Osteocyte (in vitro differentiated cells): ENCODE data around the gene ARHGAP27. TPM values are rescaled to one million over a fixed set of nuclear protein-coding genes. Genes with fewer than 3 reads are reported as not detected.

Experiments used
- DNase-seq: peaks from one replicate; pipeline ENCODE4 v3.0.0; 2021; ENCODE audit warnings: mixed read lengths; ENCODE audit not compliant: unreplicated experiment; ENCODE audit errors: extremely low spot score
- H3K27ac Mint-ChIP-seq: one replicate; pipeline ENCODE4 v1.8.0; 2021; ENCODE audit warnings: mild to moderate bottlenecking, mixed read lengths; ENCODE audit not compliant: unreplicated experiment
- H3K27me3 Mint-ChIP-seq: one replicate; pipeline ENCODE4 v1.8.0; 2021; ENCODE audit warnings: mixed read lengths; ENCODE audit not compliant: unreplicated experiment
- H3K36me3 Mint-ChIP-seq: one replicate; pipeline ENCODE4 v1.8.0; 2021; ENCODE audit warnings: mixed read lengths; ENCODE audit not compliant: unreplicated experiment
- H3K4me1 Mint-ChIP-seq: one replicate; pipeline ENCODE4 v1.8.0; 2021; ENCODE audit warnings: mixed read lengths; ENCODE audit not compliant: unreplicated experiment
- H3K4me3 Mint-ChIP-seq: one replicate; pipeline ENCODE4 v1.8.0; 2021; ENCODE audit warnings: mild to moderate bottlenecking, moderate library complexity, mixed read lengths; ENCODE audit not compliant: unreplicated experiment
- H3K9me3 Mint-ChIP-seq: one replicate; pipeline ENCODE4 v1.8.0; 2021; ENCODE audit warnings: mixed read lengths; ENCODE audit not compliant: unreplicated experiment
- CTCF ChIP-seq: fragments of 200-600 bp; sonication (generic); IDR thresholded peaks from 2 replicates; pipeline ENCODE4 v1.5.0; 2021; ENCODE audit warnings: antibody characterized with exemption, mild to moderate bottlenecking, moderate library complexity
- total RNA-seq: library from RNA; stranded (reverse); gene quantifications from 2 replicates; pipeline ENCODE4 v1.2.1, GENCODE V29; 2021

The ARHGAP27 gene
- total RNA-seq, 1 donor from 2014 or later = 1.6 TPM

GRCh38 chr17:45372325-45372869, 60.3 kb downstream of the ARHGAP27 start:
- Mint-ChIP-seq H3K4me3 (no peak overlapping the region), H3K36me3 (no peaks in the 10 kb centered on the region), H3K27me3 (no peaks in the 10 kb centered on the region), H3K27ac (peak overlapping the region; percentile 96), H3K4me1 (peaks cover 62% of the 10 kb centered on the region), H3K9me3 (no peaks in the 10 kb centered on the region)
- DNase-seq = no peak
- TF ChIP-seq CTCF = no peak

GRCh38 chr17:45371414-45372324, 61.0 kb downstream of the ARHGAP27 start:
- peak overlapping the region; percentile 97 for H3K27ac Mint-ChIP-seq
- no peaks in the 10 kb centered on the region for H3K36me3 Mint-ChIP-seq
- peak overlapping the region; percentile 64 for H3K4me3 Mint-ChIP-seq
- H3K4me1 Mint-ChIP-seq = peaks cover 67% of the 10 kb centered on the region
- TF ChIP-seq CTCF = no peak
- peak; percentile 99 for DNase-seq
- H3K27me3 Mint-ChIP-seq = no peaks in the 10 kb centered on the region
- H3K9me3 Mint-ChIP-seq = no peaks in the 10 kb centered on the region

GRCh38 chr17:45370949-45371413, 61.7 kb downstream of the ARHGAP27 start:
- H3K4me1 Mint-ChIP-seq = peaks cover 72% of the 10 kb centered on the region
- no peak for DNase-seq
- no peaks in the 10 kb centered on the region for H3K36me3 Mint-ChIP-seq
- H3K4me3 Mint-ChIP-seq = peak overlapping the region; percentile 42
- H3K27me3 Mint-ChIP-seq = no peaks in the 10 kb centered on the region
- peak; percentile 41 for TF ChIP-seq CTCF
- peak overlapping the region; percentile 97 for H3K27ac Mint-ChIP-seq
- H3K9me3 Mint-ChIP-seq = no peaks in the 10 kb centered on the region

- H3K36me3 Mint-ChIP-seq = no peaks in the 10 kb centered on the region
- TF ChIP-seq CTCF = no peak
- no peak overlapping the region for H3K4me3 Mint-ChIP-seq
- peak overlapping the region; percentile 72 for H3K27ac Mint-ChIP-seq
- H3K9me3 Mint-ChIP-seq = no peaks in the 10 kb centered on the region
- DNase-seq = no peak
- H3K27me3 Mint-ChIP-seq = no peaks in the 10 kb centered on the region
- H3K4me1 Mint-ChIP-seq = peaks cover 72% of the 10 kb centered on the region
These were observed 63.2 kb downstream of the ARHGAP27 start for GRCh38 chr17:45369421-45369820.

GRCh38 chr17:45368651-45369050, 64.0 kb downstream of the ARHGAP27 start:
- H3K9me3 Mint-ChIP-seq = no peaks in the 10 kb centered on the region
- H3K4me3 Mint-ChIP-seq = no peak overlapping the region

More at GRCh38 chr17:45368651-45369050, 64.0 kb downstream of the ARHGAP27 start:
- Mint-ChIP-seq H3K4me1 (peaks cover 67% of the 10 kb centered on the region), H3K27ac (peak overlapping the region; percentile 72), H3K27me3 (no peaks in the 10 kb centered on the region), H3K36me3 (no peaks in the 10 kb centered on the region)
- no peak for TF ChIP-seq CTCF
- DNase-seq = no peak
